ENCODE measurements around the gene CBLL2.
"Not testable (repeated sequence)": the region's sequence is repeated elsewhere in the genome, so short reads cannot be mapped to it uniquely, and the experiment has no call there.

CBLL2 gene, protein sequence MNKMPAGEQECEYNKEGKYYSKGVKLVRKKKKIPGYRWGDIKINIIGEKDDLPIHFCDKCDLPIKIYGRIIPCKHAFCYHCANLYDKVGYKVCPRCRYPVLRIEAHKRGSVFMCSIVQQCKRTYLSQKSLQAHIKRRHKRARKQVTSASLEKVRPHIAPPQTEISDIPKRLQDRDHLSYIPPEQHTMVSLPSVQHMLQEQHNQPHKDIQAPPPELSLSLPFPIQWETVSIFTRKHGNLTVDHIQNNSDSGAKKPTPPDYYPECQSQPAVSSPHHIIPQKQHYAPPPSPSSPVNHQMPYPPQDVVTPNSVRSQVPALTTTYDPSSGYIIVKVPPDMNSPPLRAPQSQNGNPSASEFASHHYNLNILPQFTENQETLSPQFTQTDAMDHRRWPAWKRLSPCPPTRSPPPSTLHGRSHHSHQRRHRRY

DNA sequence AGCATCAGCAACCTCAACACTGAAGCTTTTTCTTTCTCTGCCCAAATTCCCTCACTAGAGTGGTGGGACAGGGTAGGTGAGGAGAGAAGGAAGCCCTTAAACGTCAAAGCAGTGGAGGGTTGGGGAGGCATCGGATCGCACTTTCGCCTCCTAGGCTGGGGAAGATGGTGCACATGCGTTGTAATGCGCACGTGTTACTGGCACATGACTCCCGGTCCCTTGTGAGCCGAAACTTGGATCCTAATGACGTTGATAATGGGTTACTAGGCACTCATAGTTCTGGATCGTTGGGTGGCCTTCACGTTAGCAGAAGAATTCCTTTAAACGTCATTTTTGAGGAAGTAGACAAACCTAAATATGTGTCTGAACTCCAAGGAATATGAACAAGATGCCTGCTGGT lies at the start of gene CBLL2:
CBLL2 (plus strand) TSS at position 301 of the 400 bp plus-strand sequence; CDS start at position 380, 79 bp downstream.
- FAIRE-seq (no peak), DNase-seq (ENCODE audit: insufficient read length, low spot score) (no peak)

DNA sequence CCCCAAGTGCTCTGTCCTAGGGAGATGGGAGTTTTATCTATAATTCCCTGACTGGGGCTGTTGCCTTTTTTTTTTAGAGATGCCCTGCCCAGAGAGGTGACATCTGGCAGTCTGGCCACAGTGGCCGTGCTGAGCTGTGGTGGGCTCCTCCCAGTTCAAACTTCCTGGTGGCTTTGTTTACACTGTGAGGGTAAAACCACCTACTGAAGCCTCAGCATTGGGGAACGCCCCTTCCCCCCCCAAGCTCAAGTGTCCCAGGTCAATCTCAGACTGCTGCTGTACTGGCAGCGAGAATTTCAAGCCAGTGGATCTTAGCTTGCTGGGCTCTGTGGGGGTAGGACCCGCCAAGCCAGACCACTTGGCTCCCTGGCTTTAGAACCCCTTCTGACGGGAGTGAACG lies 38.3 kb upstream of the CBLL2 start:
- no peak for FAIRE-seq
- DNase-seq (ENCODE audit: insufficient read length, low spot score): no peak

DNA sequence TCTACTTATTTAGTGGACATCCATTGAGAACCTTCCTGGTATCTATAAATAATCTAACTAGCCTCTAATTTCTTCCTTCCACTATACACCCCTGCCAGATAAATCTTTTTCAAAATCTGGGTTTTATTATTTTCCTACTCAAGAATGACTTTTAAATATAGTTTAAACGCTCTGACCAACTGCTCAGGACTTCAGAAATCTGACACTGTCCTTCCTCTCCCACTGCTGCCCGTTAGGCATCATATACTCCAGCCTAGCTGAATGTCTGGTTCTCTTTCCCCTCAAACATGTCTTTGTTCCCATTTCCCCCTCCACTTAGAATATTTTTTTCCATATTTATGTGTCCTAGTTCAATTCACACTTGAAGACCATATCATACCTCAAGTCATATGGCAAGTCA lies 35.2 kb upstream of the CBLL2 start:
- DNase-seq (ENCODE audit: insufficient read length, low spot score) (no peak), FAIRE-seq (no peak)

DNA sequence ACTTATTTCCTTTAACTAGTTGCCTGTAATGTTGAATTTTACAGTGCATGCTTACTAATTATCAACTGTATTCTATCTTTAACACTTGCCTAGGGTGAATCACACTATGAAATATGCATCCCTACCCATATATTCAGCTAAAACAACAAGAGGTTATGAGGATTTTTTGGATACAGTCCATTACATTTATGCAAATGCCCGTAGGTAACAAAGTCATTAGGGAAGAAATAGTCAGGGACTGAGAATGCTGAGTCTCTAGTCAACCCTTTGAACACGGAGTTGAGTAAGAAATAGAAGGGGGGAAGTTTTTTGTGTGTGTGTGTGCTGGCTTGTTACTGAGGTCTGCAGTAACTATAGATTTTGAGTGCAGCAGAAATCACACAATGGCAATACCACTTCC lies 26.1 kb upstream of the CBLL2 start:
- no peak for DNase-seq (ENCODE audit: insufficient read length, low spot score)
- FAIRE-seq: no peak

DNA sequence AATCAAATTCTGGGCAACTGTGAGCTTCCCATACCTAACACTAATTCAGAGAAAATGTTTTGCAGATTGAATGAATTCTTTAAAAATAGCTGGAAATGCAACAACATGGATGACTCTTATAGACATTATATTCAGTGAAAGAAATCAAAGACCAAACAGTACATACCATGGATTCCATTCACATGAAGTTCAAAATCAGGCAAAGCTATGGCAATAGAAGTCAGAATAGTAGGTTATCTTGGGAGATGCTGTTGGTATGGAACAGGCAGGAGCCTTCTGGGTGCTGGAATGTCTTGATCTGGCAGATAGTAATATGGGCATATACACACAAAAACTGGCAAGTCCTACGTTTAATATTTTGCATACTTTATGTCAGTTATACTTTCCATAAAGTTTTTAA lies 25.5 kb upstream of the CBLL2 start:
- DNase-seq (ENCODE audit: insufficient read length, low spot score): peak; percentile 30
- FAIRE-seq: peak; percentile 80

DNA sequence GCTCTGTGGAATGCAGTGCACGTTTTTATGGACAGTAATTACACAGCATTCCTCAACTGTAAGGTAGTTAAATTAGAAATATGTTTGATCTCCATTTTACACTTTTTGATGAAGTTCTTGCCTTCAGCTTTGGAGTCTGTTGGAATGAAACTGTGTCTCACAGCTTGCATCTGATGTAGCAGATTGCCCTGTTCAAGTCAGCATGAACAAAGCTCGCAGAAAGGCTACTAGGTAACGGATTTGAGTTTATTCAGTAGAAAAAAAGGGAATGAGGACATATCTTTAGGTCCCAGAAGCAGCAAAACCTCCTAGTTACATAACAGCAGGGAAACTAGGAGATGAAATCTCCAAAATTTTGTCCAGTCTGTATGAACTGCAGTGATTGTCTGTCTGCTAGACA lies 24.3 kb upstream of the CBLL2 start:
- DNase-seq (ENCODE audit: insufficient read length, low spot score) (no peak), FAIRE-seq (peak; percentile 83)

DNA sequence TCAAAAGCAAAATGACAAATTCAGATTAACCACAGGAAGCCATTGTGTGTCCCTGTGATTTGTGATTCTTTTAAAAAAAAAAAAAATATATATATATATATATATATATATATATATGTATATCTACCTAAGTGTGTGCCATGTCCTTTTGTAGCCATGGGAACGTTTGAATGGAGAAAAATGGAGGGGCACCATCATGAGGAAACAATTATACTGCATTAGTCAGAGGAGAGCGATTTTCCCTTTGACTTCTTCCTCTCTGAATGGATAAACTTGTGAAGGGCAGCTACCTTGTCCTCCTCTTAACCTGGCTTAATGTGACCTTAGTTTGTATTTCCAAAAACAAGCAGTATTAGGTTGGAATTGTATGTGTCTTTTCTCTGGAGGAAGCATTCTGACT lies 23.3 kb upstream of the CBLL2 start:
- no peak for FAIRE-seq
- no peak for DNase-seq (ENCODE audit: insufficient read length, low spot score)

DNA sequence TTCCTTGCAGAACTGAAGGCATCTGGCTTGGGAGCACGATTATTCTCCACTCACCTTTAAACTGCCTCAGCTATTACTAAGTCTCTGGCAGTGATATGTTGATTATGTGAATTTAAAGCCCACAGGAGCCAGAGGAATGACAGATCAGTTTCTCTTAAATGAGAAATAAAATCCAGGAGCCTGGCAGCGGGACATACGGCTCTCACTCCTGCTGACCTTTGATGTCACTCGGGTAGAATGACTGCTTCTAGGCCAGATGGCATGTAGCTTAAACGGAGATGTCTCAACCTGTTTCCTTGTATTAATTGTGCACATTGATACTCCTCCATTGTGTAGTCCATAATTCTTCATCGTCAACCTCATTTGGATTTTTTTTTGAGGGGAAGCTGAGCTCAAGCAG lies 4.0 kb upstream of the CBLL2 start:
- FAIRE-seq (peak; percentile 52), DNase-seq (ENCODE audit: insufficient read length, low spot score) (no peak)

DNA sequence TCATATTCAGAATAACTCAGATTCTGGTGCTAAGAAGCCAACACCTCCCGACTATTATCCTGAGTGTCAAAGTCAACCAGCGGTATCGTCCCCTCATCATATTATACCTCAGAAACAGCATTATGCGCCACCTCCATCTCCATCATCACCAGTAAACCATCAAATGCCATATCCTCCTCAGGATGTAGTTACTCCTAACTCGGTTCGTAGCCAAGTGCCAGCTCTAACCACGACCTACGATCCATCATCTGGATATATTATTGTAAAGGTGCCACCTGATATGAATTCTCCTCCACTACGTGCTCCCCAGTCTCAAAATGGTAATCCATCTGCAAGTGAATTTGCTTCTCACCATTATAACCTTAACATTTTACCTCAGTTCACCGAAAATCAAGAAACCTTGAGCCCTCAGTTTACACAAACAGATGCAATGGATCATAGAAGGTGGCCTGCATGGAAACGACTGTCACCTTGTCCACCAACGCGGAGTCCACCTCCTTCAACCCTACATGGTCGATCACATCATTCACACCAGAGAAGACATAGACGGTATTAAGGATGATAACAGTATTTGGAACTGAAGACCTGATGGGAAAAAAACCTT lies 1.1 kb downstream of the CBLL2 start:
- no peak for DNase-seq (ENCODE audit: insufficient read length, low spot score)
- peak; percentile 86 for FAIRE-seq

DNA sequence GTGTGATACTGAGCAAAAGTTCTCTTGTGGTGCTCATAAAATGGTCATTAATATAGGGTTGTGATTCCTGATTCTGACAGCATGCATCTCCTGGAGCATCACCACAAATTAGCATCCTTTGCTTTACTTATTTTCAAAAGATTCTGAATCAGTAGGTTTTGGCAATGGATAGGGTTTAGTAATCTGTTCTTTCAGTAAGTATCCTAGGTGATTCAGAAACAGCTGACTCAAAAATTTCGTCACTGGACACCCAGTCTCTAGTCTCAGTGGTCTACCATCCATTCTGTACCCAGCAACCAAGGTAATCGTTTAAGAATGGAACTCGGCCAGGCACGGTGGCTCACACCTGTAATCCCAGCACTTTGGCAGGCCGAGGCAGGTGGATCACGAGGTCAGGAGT lies 4.1 kb downstream of the CBLL2 start:
- no peak for FAIRE-seq
- DNase-seq (ENCODE audit: insufficient read length, low spot score): no peak

DNA sequence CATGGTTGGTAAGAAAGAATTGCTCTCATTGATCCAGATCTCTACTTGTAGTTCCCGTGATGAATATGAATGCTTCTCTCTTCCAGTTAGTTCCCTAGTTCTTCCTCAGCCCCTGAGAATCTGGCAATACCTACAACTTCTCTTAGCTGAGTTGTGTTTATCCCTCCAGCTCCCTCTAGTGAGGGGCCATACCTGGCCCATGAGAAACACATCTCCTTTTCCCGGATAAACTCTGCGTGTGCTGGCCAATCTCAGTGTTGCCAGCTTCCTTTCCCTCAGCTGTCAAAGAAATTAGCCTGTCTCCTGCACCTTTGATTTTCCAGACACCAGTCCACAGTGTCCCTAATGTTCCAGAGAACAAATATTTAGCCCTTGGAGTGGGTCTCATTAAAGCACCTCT lies 5.7 kb downstream of the CBLL2 start:
- FAIRE-seq (peak; percentile 81), DNase-seq (ENCODE audit: insufficient read length, low spot score) (peak; percentile 43)

DNA sequence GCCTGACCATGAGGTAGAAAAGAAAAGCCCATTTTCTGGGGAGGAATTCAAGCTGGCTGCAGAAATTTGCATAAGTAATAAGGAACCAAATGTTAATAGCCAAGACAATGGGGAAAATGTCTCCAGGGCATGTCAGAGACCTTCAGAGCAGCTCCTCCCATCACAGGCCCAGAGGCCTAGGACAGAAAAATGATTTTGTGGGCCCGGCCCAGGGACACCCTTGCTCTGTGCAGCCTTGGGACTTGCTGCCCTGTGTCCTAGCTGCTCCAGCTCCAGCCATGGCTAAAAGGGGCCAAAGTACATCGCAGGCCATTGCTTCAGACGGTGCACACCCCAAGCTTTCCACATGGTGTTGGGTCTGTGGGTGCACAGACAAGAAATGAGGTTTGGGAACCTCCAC lies 16.5 kb downstream of the CBLL2 start:
- not testable (repeated sequence) for FAIRE-seq; DNase-seq (ENCODE audit: insufficient read length, low spot score)

DNA sequence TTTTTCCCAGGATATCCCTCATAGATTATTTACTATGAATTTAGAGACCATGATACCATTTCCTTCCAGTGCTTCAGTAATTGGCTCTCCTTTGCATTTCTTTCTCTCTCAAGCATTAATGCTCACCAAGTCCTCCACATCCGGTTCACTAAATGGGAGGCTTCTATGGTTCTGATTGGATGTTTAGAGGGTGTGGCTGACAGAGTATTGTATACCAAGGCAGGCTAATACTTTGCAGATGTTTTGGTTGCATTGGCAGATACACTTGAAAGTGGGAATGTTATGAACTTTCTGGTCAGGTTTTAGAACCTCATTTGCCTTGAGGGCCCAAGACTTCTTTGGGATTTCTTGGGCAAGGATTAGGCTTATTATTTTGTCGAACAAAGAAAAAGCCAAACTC lies 24.2 kb downstream of the CBLL2 start:
- FAIRE-seq: no peak
- DNase-seq (ENCODE audit: insufficient read length, low spot score): no peak

DNA sequence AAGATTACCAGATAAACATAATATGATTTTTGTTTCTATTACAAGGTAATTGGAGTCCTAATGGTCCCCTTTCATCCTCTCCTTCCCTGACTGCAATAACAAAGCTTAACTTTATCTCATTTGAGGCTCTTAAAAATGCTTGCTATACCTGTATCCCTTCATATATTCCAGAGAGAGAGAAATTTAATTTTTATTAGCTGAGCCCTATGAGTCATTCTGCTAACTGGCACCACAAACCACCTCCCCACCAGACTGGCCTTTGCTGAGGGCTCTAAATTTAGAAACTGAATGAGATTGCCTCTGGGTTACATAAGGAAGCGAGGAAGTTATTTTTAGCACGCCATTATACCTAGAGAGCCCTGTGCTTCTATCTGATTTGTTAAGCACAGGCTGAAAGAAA lies 27.4 kb downstream of the CBLL2 start:
- FAIRE-seq (no peak), DNase-seq (ENCODE audit: insufficient read length, low spot score) (peak; percentile 37)

DNA sequence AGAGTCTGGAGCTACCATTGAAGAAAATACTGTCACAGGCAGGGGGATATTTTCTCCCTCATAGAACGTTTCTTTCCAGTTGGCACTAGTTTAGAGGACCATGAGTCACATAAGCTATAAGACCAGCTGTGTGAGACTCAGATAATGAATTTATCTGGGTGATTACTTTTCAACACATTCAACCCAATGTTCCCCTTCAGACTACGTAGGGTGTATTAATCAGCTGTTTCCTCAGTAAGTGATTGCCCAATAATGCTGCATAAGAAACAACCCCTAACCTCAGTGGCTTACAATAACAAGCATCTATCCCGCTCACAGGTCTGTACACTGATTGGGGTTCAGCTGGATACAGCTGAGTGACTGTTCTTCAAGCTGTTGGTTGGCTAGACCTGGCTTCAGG lies 38.1 kb downstream of the CBLL2 start:
- FAIRE-seq (no peak), DNase-seq (ENCODE audit: insufficient read length, low spot score) (no peak)

DNA sequence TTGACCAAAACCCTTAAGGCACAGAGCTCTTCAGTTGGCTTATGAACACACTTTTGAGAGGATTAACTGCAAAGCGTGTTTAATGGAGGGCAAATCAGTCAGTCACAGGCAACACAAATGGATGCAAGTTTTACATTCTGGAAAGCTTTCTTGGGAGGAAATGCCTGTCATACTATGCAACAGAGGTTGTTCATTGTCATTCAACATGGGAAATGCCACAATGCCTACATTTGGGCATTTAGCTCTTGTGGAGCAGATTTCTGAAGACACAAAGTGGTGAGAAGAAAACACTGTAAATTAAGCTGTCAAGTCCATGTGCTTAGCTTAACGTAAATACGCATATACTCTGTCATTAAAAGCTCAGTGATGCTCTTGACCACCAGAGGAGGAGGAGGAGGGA lies 41.1 kb downstream of the CBLL2 start:
- FAIRE-seq (peak; percentile 71), DNase-seq (ENCODE audit: insufficient read length, low spot score) (no peak)

DNA sequence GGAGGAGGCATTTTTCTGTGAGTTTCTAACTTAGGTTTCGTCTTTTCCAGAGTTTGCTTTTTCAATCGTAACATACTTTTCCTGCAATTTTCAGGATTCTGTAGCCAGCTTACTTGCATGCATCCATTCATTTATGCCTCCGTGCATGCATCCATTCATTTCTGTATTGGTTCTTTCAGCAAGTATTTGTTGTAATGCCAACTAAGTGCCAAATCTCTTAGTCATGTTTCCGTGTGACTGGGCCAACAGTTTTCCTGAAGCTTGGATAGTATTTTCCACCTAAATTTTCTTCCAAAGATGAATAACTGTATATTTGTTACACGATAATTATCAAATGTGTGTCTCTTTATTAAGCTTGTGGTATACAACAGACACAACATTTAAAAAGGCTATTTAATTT lies 41.5 kb downstream of the CBLL2 start:
- FAIRE-seq (peak; percentile 31), DNase-seq (ENCODE audit: insufficient read length, low spot score) (no peak)

DNA sequence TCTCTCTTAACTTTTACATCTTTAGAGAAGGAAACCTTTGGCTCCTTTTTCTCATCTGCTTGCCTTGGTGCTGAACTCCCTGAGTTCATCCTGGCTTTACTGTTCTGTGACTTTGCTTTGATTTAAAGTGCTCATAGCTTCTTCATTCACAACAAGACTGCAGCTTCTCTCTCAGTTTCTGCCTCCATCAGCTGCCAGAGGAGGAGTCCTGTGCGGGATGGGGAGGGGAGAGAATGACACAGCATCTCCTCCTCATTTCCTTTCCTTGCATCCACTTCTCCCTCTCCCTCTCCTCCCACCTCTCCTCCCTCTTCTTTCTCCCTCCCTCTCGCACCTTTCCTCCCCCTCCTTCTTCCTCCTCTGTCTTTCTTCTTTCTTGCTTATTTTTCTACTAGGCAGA lies 42.0 kb downstream of the CBLL2 start:
- FAIRE-seq: peak; percentile 85

DNA sequence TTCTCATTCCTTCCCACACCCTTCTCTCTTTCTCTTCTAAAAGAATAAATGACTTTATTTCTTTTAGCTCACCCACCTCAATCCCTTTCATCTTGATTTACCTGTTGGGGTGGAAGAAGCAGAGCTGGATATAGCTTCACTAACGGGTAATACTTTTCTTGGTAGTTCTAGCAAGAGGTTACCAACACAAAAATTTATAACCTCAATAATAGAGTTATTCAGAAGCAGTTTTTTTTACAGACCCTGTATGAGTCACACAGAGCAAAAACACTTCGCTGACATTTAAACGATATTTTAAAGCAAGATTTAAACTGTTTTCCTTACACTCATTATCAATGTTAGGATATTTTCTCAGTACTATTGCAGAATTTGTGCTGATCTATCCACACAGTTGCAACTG lies 42.4 kb downstream of the CBLL2 start:
- FAIRE-seq: no peak
- DNase-seq (ENCODE audit: insufficient read length, low spot score): no peak

More for the DNA sequence above, 42.0 kb downstream of the CBLL2 start:
- no peak for DNase-seq (ENCODE audit: insufficient read length, low spot score)

DNA sequence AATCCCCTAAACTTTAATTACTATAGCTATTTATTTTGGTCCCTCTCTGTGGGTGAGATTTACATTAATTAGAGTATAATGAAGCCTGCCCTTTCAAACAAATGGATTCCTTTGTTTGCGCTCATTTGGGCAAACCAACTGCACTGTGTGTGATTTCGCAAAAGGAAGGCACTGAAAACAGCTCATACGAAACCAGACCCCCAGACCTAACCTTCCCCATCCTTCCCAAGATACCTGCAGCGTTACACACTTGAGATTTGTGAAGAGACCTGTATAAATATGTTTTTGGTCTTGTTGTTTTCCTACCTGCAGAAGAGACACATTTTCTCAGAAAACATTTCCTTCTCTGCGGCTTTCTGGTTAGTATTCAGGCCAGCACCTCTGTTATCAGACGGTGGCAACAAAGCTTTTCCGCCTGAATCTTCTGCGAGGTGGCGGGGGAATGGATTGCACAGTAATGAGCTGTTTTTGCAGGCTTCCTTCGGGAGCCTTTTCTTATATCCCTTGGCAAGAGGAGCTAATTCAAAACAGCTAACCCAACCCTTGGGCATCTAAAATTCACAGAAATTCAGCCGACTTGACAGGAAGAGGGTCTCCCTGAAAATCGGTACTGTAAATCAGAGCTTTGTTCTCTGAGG lies 47.6 kb downstream of the CBLL2 start:
- no peak for DNase-seq (ENCODE audit: insufficient read length, low spot score)
- peak; percentile 36 for FAIRE-seq

DNA sequence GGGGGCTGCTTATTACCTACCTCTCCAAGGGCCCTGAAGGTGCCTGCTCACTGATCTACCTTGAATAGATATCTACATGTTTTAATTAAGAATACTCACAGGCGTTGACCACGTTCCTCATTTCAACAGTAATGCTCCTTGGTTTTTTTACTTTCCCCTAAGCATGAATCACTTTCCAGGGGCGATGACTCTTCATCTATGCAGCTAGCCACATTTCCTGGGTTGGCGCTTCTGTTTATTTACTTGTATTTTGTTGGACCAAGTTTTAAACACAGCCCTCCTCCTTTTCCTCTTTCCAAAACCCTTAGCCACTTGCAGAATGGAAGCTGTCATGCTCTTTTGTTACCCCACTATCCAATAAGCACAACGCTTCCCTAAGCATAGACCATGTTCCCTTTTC lies 50.8 kb downstream of the CBLL2 start:
- FAIRE-seq (peak; percentile 80), DNase-seq (ENCODE audit: insufficient read length, low spot score) (peak; percentile 46)
